Liver (tissue), 9 donors: Measurements from ENCODE around the gene GRPEL2. TPM values are rescaled to one million over a fixed set of nuclear protein-coding genes. Genes with fewer than 3 reads are reported as not detected.

Experiments
- DNase-seq: peaks from one replicate; pipeline ENCODE4 v3.0.0-alpha.2; 2017; ENCODE audit warnings: low spot score
- H3K27ac ChIP-seq, 2 donors: one replicate each; pipeline ENCODE4 v1.7.0; 2013; ENCODE audit warnings: inconsistent platforms in 2 of 2, low read length in 2 of 2, control low read depth in 1 of 2, low read depth in 1 of 2, mild to moderate bottlenecking in 1 of 2
- H3K27me3 ChIP-seq, 4 donors: one replicate each; pipeline versions ENCODE4 v1.6.1 to v1.7.0; 2013; ENCODE audit warnings: low read length in 3 of 4, inconsistent platforms in 1 of 4, mild to moderate bottlenecking in 1 of 4, moderate library complexity in 1 of 4; ENCODE audit not compliant: control insufficient read depth in 4 of 4, insufficient read depth in 4 of 4
- H3K36me3 ChIP-seq, 4 donors: one replicate each; pipeline versions ENCODE4 v1.6.1 to v1.7.0; 2013; ENCODE audit warnings: low read length in 3 of 4, mild to moderate bottlenecking in 3 of 4, low read depth in 1 of 4, moderate library complexity in 1 of 4; ENCODE audit not compliant: control insufficient read depth in 4 of 4, insufficient read depth in 3 of 4
- H3K4me1 ChIP-seq, 4 donors: one replicate each; pipeline versions ENCODE4 v1.6.1 to v1.7.0; 2013; ENCODE audit warnings: low read length in 3 of 4, mild to moderate bottlenecking in 3 of 4, moderate library complexity in 1 of 4; ENCODE audit not compliant: control insufficient read depth in 4 of 4, insufficient read depth in 4 of 4
- H3K4me3 ChIP-seq, 3 donors: one replicate each; pipeline versions ENCODE4 v1.6.1 to v1.7.0; 2013; ENCODE audit warnings: low read length in 3 of 3, control low read depth in 1 of 3, low read depth in 1 of 3, mild to moderate bottlenecking in 1 of 3
- H3K9ac ChIP-seq, 2 donors: one replicate each; pipeline ENCODE4 v1.7.0; 2013; ENCODE audit warnings: low read length in 2 of 2, mild to moderate bottlenecking in 2 of 2, moderate library complexity in 2 of 2, control low read depth in 1 of 2, low read depth in 1 of 2
- H3K9me3 ChIP-seq, 4 donors: one replicate each; pipeline versions ENCODE4 v1.6.1 to v1.7.0; 2013; ENCODE audit warnings: low read length in 3 of 4; ENCODE audit not compliant: control insufficient read depth in 4 of 4
- ATF3 ChIP-seq: IDR thresholded peaks from 2 replicates; pipeline ENCODE4 v1.6.1; 2016; ENCODE audit warnings: antibody characterized with exemption
- CTCF ChIP-seq: fragments of 150-350 bp; IDR thresholded peaks from 2 replicates; pipeline ENCODE4 v1.5.1; 2017; ENCODE audit warnings: improper control_type of control experiment, low read depth, low read length; ENCODE audit not compliant: missing input control
- EGR1 ChIP-seq, 2 donors: IDR thresholded peaks; 2 replicates each; pipeline ENCODE4 v1.6.1; 2016 to 2018; ENCODE audit warnings: antibody characterized with exemption in 2 of 2, low read depth in 2 of 2
- FOXA1 ChIP-seq: IDR thresholded peaks from 2 replicates; pipeline ENCODE4 v1.6.1; 2016; ENCODE audit warnings: antibody characterized with exemption
- FOXA2 ChIP-seq: IDR thresholded peaks from 2 replicates; pipeline ENCODE4 v1.6.1; 2016; ENCODE audit warnings: antibody characterized with exemption
- GABPA ChIP-seq, 2 donors: IDR thresholded peaks in 1 of 2; conservative IDR thresholded peaks in 1 of 2; 2 replicates each; pipeline ENCODE4 v1.6.1; 2016; ENCODE audit warnings: antibody characterized with exemption in 2 of 2, mild to moderate bottlenecking in 1 of 2, moderate library complexity in 1 of 2
- HNF4G ChIP-seq: IDR thresholded peaks from 2 replicates; pipeline ENCODE4 v1.6.1; 2016; ENCODE audit warnings: antibody characterized with exemption
- JUND ChIP-seq, 2 donors: IDR thresholded peaks; 2 replicates each; pipeline ENCODE4 v1.6.1; 2016; ENCODE audit warnings: antibody characterized with exemption in 2 of 2
- MAX ChIP-seq: IDR thresholded peaks from 2 replicates; pipeline ENCODE4 v1.6.1; 2016; ENCODE audit warnings: antibody characterized with exemption
- NR2F2 ChIP-seq: IDR thresholded peaks from 2 replicates; pipeline ENCODE4 v1.6.1; 2016; ENCODE audit warnings: antibody characterized with exemption
- RAD21 ChIP-seq, 2 donors: IDR thresholded peaks; 2 replicates each; pipeline ENCODE4 v1.6.1; 2016; ENCODE audit warnings: antibody characterized with exemption in 2 of 2, mild to moderate bottlenecking in 2 of 2
- REST ChIP-seq: IDR thresholded peaks from 2 replicates; pipeline ENCODE4 v1.6.1; 2016; ENCODE audit warnings: antibody characterized with exemption, mild to moderate bottlenecking
- RXRA ChIP-seq, 2 donors: IDR thresholded peaks; 2 replicates each; pipeline ENCODE4 v1.6.1; 2017 to 2018; ENCODE audit warnings: antibody characterized with exemption in 2 of 2, mild to moderate bottlenecking in 1 of 2
- TAF1 ChIP-seq: conservative IDR thresholded peaks from 2 replicates; pipeline ENCODE4 v1.6.1; 2016; ENCODE audit warnings: antibody characterized with exemption, mild to moderate bottlenecking
- YY1 ChIP-seq: IDR thresholded peaks from 2 replicates; pipeline ENCODE4 v1.6.1; 2016; ENCODE audit warnings: antibody characterized with exemption, mild to moderate bottlenecking
- WGBS: extraction: QIAGEN DNeasy Blood & Tissue Kit; methylation state at CpG from one replicate; pipeline ENCODE4 v1.1.7; 2013; 5-methylcytosine and 5-hydroxymethylcytosine counted together
- polyA plus RNA-seq, 2 donors: library from polyadenylated mRNA; stranded (reverse) in 1 of 2; unstranded in 1 of 2; fragments of 200-250 nt in 1 of 2; fragments of >200 nt in 1 of 2; fragmentation: Nextera tagmentation in 1 of 2; extraction: Ambion mirVana in 1 of 2; gene quantifications; one replicate each; pipeline versions ENCODE4 v1.2.1 to v1.2.3, GENCODE V29; 2013 to 2015
- total RNA-seq, 2 donors: library from RNA; depleted of rRNA; stranded (reverse); fragments of >200 nt; gene quantifications; one replicate each; pipeline ENCODE4 v1.2.3, GENCODE V29; 2014
- TF ChIP-seq, protein P1 (sequence below): IDR thresholded peaks from 2 replicates; pipeline ENCODE4 v1.6.1; 2016; ENCODE audit warnings: antibody characterized with exemption
- donor health status: healthy.
- donor health status: healthy.
- donor health status: healthy.
- donor health status: healthy.
- donor health status: healthy.

Gene GRPEL2
- total and polyA plus RNA-seq, 4 donors, result 2.5 to 9.5 (median 4.8) TPM

- no peak for TF ChIP-seq TAF1
- TF ChIP-seq EGR1 (IDR thresholded peaks at IDR 0.05; ENCODE audit: low read depth in 2 of 2), result no peak
- TF ChIP-seq CTCF, result no peak
- no peak for TF ChIP-seq MAX
- TF ChIP-seq HNF4G, result no peak
- no peak for TF ChIP-seq YY1
- TF ChIP-seq RXRA (IDR thresholded peaks at IDR 0.05), result no peak
- no peak for TF ChIP-seq FOXA2
- no peak for TF ChIP-seq ATF3
- no peak for TF ChIP-seq RAD21 (IDR thresholded peaks at IDR 0.05)
- TF ChIP-seq JUND (IDR thresholded peaks at IDR 0.05), result no peak
- TF ChIP-seq FOXA1, result no peak
- TF ChIP-seq, protein P1, sequence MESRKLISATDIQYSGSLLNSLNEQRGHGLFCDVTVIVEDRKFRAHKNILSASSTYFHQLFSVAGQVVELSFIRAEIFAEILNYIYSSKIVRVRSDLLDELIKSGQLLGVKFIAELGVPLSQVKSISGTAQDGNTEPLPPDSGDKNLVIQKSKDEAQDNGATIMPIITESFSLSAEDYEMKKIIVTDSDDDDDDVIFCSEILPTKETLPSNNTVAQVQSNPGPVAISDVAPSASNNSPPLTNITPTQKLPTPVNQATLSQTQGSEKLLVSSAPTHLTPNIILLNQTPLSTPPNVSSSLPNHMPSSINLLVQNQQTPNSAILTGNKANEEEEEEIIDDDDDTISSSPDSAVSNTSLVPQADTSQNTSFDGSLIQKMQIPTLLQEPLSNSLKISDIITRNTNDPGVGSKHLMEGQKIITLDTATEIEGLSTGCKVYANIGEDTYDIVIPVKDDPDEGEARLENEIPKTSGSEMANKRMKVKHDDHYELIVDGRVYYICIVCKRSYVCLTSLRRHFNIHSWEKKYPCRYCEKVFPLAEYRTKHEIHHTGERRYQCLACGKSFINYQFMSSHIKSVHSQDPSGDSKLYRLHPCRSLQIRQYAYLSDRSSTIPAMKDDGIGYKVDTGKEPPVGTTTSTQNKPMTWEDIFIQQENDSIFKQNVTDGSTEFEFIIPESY, result no peak
- TF ChIP-seq REST, result no peak
- no peak for TF ChIP-seq GABPA (IDR thresholded peaks at IDR 0.05 in 1 of 2, conservative IDR thresholded peaks at IDR 0.05 in 1 of 2)
These were observed 18.1 kb downstream of the GRPEL2 start for GRCh38 chr5:149363358-149363757.

GRCh38 chr5:149363936-149364335, 18.6 kb downstream of the GRPEL2 start:
- DNase-seq, result no peak
- Histone ChIP-seq H3K36me3 (no peaks in the 10 kb centered on the region), H3K4me3 (no peak overlapping the region), H3K4me1 (no peaks in the 10 kb centered on the region), H3K27ac (no peak overlapping the region), H3K27me3 (no peaks in the 10 kb centered on the region), H3K9ac (no peak overlapping the region), H3K9me3 (no peaks in the 10 kb centered on the region)
- WGBS, result 95% methylated on average over 9 of the region's 9 CpGs
- no peak for TF ChIP-seq MAX
- TF ChIP-seq NR2F2, result no peak

More at GRCh38 chr5:149363358-149363757, 18.1 kb downstream of the GRPEL2 start:
- Histone ChIP-seq H3K4me1 (peaks cover 0 to 2% (median 0%) of the 10 kb centered on the region in 4 donors), H3K36me3 (no peaks in the 10 kb centered on the region), H3K9me3 (no peaks in the 10 kb centered on the region), H3K27me3 (no peaks in the 10 kb centered on the region), H3K4me3 (no peak overlapping the region), H3K9ac (no peak overlapping the region), H3K27ac (no peak overlapping the region)
- no peak for DNase-seq
